ENCODE data around the gene RBMS3.

DNA sequence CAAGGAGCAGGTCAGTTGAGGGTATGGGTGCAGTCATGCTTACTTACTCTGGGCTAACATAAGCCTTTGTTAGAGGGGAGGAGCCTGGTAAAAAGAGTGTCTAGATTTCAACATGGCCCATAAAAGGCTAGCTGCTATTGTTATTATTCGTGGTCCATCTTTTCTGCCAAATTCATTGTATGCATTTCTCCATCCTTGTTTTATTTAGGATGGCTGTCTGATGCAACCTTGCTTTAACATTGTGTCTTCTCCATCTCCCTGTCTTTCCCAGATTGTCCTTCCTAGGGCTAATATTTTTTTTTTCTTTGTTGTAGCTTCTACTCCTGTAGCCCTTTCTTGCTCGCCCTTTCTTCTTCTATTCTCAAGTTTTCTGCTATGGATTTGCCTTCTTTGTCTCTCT, 12.6 kb downstream of the RBMS3 start:
- no peak for TF ChIP-seq CTCF (IDR thresholded peaks at IDR 0.05)
- no peak for TF ChIP-seq POLR2A (IDR thresholded peaks at IDR 0.05)
- no peak for TF ChIP-seq POLR2AphosphoS5 (IDR thresholded peaks at IDR 0.05)
